D721Med (cell line): ENCODE data around the gene SLC15A1.

Source experiments
- DNase-seq: peaks from one replicate; pipeline ENCODE4 v3.0.0; 2011; ENCODE audit warnings: low spot score; ENCODE audit not compliant: insufficient read length
- FAIRE-seq: peaks from 2 replicates; lab custom pipeline; 2011; peaks lifted over from hg19 to GRCh38; lab: Jason Lieb, UNC
- CTCF ChIP-seq: IDR thresholded peaks from 2 replicates; pipeline ENCODE4 v1.5.1; 2012; ENCODE audit warnings: mild to moderate bottlenecking, control low read depth; ENCODE audit not compliant: insufficient read depth; ENCODE audit errors: missing control alignments

The SLC15A1 gene

GRCh38 chr13:98752467-98753290, at the start of gene SLC15A1:
Gene SLC15A1 (minus strand): TSS chr13:98752672. CDS start chr13:98752598, 74 bp downstream.
- FAIRE-seq (no peak), DNase-seq (no peak)
- TF ChIP-seq CTCF: no peak

GRCh38 chr13:98801626-98802418, 49.4 kb upstream of the SLC15A1 start:
- no peak for FAIRE-seq
- DNase-seq: no peak
- TF ChIP-seq CTCF: no peak

- no peak for FAIRE-seq
- TF ChIP-seq CTCF: no peak
- DNase-seq: no peak
Measured at GRCh38 chr13:98800078-98800477, 47.6 kb upstream of the SLC15A1 start.

GRCh38 chr13:98798849-98799645, 46.6 kb upstream of the SLC15A1 start:
- DNase-seq (no peak), FAIRE-seq (no peak)

GRCh38 chr13:98797456-98797855, 45.0 kb upstream of the SLC15A1 start:
- FAIRE-seq: no peak
- TF ChIP-seq CTCF: no peak

More at GRCh38 chr13:98798849-98799645, 46.6 kb upstream of the SLC15A1 start:
- no peak for TF ChIP-seq CTCF

GRCh38 chr13:98796798-98797197, 44.3 kb upstream of the SLC15A1 start:
- no peak for FAIRE-seq
- no peak for DNase-seq

More at GRCh38 chr13:98797456-98797855, 45.0 kb upstream of the SLC15A1 start:
- DNase-seq: no peak

More at GRCh38 chr13:98796798-98797197, 44.3 kb upstream of the SLC15A1 start:
- no peak for TF ChIP-seq CTCF
